K562 (cell line): ENCODE data around the gene ATP9B. TPM values are rescaled to one million over a fixed set of nuclear protein-coding genes. Genes with fewer than 3 reads are reported as not detected.

Experiments used
- ATAC-seq: fragments of 200-7000 bp; cut with Tn5 transposase; 3 replicates; pipeline ENCODE4 v1.9.1; 2020; ENCODE audit warnings: moderate library complexity
- BruUV-seq: library from RNA; stranded (reverse); fragments of 400-500 nt; replicated peaks from 2 replicates; lab custom pipeline; 2021; lab: Mats Ljungman, UMichigan
- CTCF ChIA-PET: fragments of 300-600 bp; formaldehyde crosslinking; extraction: SDS; loops from one replicate; lab custom pipeline; 2021; ENCODE audit warnings: low intra/inter-chr PET ratio; lab: Yijun Ruan, JAX
- POLR2A ChIA-PET: fragments of 300-600, 350-650 bp; sonication (Branson Sonifier 250); formaldehyde crosslinking; extraction: SDS; loops from one replicate; lab custom pipeline; 2021; ENCODE audit warnings: antibody characterized with exemption, inconsistent platforms; lab: Yijun Ruan, JAX
- DNase-seq, 4 experiments: peaks; one replicate each; pipeline versions ENCODE4 v3.0.0 to v3.0.0-alpha.2; 2011 to 2018; ENCODE audit warnings: low spot score in 3 of 4, mixed read lengths in 3 of 4; ENCODE audit errors: extremely low read depth in 1 of 4
- FAIRE-seq: peaks from 2 replicates; lab custom pipeline; 2011; peaks lifted over from hg19 to GRCh38; lab: Jason Lieb, UNC
- H2AFZ ChIP-seq: 2 replicates; pipeline ENCODE4 v1.6.0; 2011; ENCODE audit warnings: low read depth, low read length, control low read depth, inconsistent platforms
- H3K27ac ChIP-seq: fragments of 200-600 bp; 3 replicates; pipeline ENCODE4 v1.8.0; 2011; ENCODE audit warnings: low read depth, mild to moderate bottlenecking, control low read depth, inconsistent platforms, low read length, moderate library complexity, mixed read lengths; ENCODE audit errors: extremely low read depth
- H3K27me3 ChIP-seq, 2 experiments: fragments of 300-600 bp in 1 of 2; 2 replicates in 1 of 2; 3 replicates in 1 of 2; pipeline versions ENCODE4 v1.6.0 to v1.8.0; 2011; ENCODE audit warnings: inconsistent platforms in 2 of 2, low read length in 2 of 2, mild to moderate bottlenecking in 1 of 2, mixed read lengths in 1 of 2, moderate library complexity in 1 of 2; ENCODE audit not compliant: control insufficient read depth in 2 of 2, insufficient read depth in 2 of 2
- H3K36me3 ChIP-seq: fragments of 300-600 bp; 3 replicates; pipeline ENCODE4 v1.8.0; 2011; ENCODE audit warnings: mild to moderate bottlenecking, low read length, inconsistent platforms; ENCODE audit not compliant: control insufficient read depth, insufficient read depth
- H3K4me1 ChIP-seq, 2 experiments: fragments of 200-600 bp in 1 of 2; replicated peaks in 1 of 2; 2 replicates in 1 of 2; 3 replicates in 1 of 2; pipeline versions ENCODE4 v1.5.1 to v1.8.0; 2011; ENCODE audit warnings: inconsistent platforms in 2 of 2, low read length in 2 of 2, mild to moderate bottlenecking in 1 of 2, mixed read lengths in 1 of 2, moderate library complexity in 1 of 2; ENCODE audit not compliant: control insufficient read depth in 2 of 2, insufficient read depth in 2 of 2
- H3K4me2 ChIP-seq: 2 replicates; pipeline ENCODE4 v1.6.1; 2011; ENCODE audit warnings: low read length, control low read depth, inconsistent platforms, mixed read lengths; ENCODE audit not compliant: insufficient read depth
- H3K4me3 ChIP-seq: fragments of 200-600 bp; sonication (generic), shearing (Covaris generic); 2 replicates; pipeline ENCODE4 v1.5.1; 2016; ENCODE audit warnings: control low read depth, inconsistent platforms
- H3K79me2 ChIP-seq: fragments of 200-600 bp; 3 replicates; pipeline ENCODE4 v1.8.0; 2011; ENCODE audit warnings: low read length, inconsistent platforms; ENCODE audit not compliant: control insufficient read depth, insufficient read depth
- H3K9ac ChIP-seq, 2 experiments: 2 replicates each; pipeline versions ENCODE4 v1.6.0 to v1.6.1; 2011; ENCODE audit warnings: low read depth in 2 of 2, low read length in 2 of 2, control low read depth in 1 of 2, inconsistent platforms in 1 of 2, mild to moderate bottlenecking in 1 of 2, mixed read lengths in 1 of 2; ENCODE audit not compliant: insufficient read depth in 1 of 2
- H3K9me1 ChIP-seq: one replicate; pipeline ENCODE4 v1.6.0; 2011; ENCODE audit warnings: inconsistent platforms, mild to moderate bottlenecking, low read length, moderate library complexity; ENCODE audit not compliant: control insufficient read depth, insufficient read depth
- H3K9me3 ChIP-seq: replicated peaks from 2 replicates; pipeline ENCODE4 v1.5.1; 2011; ENCODE audit warnings: low read depth, low read length, inconsistent platforms; ENCODE audit not compliant: control insufficient read depth, insufficient read depth
- H4K20me1 ChIP-seq: replicated peaks from 2 replicates; pipeline ENCODE4 v1.6.1; 2011; ENCODE audit warnings: low read length, inconsistent platforms, mixed read lengths; ENCODE audit not compliant: control insufficient read depth, insufficient read depth
- CHD1 ChIP-seq: fragments of 200-600 bp; sonication (generic); IDR thresholded peaks from one replicate; pipeline ENCODE4 v1.6.1; 2012; ENCODE audit warnings: mild to moderate bottlenecking, moderate library complexity, low read length, inconsistent platforms
- CHD4 ChIP-seq: fragments of 200-600 bp; sonication (generic); IDR thresholded peaks from 3 replicates; pipeline ENCODE4 v1.6.1; 2012; ENCODE audit warnings: low read depth, mild to moderate bottlenecking, mixed read lengths, low read length, inconsistent platforms; ENCODE audit not compliant: insufficient read depth, insufficient replicate concordance, poor library complexity, severe bottlenecking
- FOXK2 ChIP-seq, 2 experiments: fragments of 450-650 bp; IDR thresholded peaks in 1 of 2; conservative IDR thresholded peaks in 1 of 2; 2 replicates each; pipeline ENCODE4 v1.6.1; 2016; ENCODE audit warnings: low read depth in 2 of 2, mild to moderate bottlenecking in 1 of 2
- HINFP ChIP-seq: fragments of 450-650 bp; conservative IDR thresholded peaks from 2 replicates; pipeline ENCODE4 v1.6.1; 2016; ENCODE audit warnings: missing genetic modification characterization, low read depth, mild to moderate bottlenecking, control low read depth, missing compliant biosample characterization
- KHSRP ChIP-seq: fragments of 450-650 bp; IDR thresholded peaks from 2 replicates; pipeline ENCODE4 v1.6.1; 2017
- MAFF ChIP-seq: IDR thresholded peaks from 2 replicates; pipeline ENCODE4 v1.6.1; 2012; ENCODE audit warnings: low read length, improper control_type of control experiment
- NELFE ChIP-seq: IDR thresholded peaks from 2 replicates; pipeline ENCODE4 v1.6.1; 2011; ENCODE audit warnings: mild to moderate bottlenecking; ENCODE audit not compliant: insufficient read depth, insufficient read length
- NFATC3 ChIP-seq: fragments of 450-650 bp; IDR thresholded peaks from 2 replicates; pipeline ENCODE4 v1.6.1; 2017; ENCODE audit warnings: mild to moderate bottlenecking
- NFXL1 ChIP-seq: fragments of 450-650 bp; formaldehyde crosslinking; IDR thresholded peaks from 2 replicates; pipeline ENCODE4 v1.4.0; 2021; ENCODE audit warnings: mild to moderate bottlenecking
- SIRT6 ChIP-seq: IDR thresholded peaks from one replicate; pipeline ENCODE4 v1.6.1; 2012; ENCODE audit warnings: low read depth, mild to moderate bottlenecking, control low read depth, inconsistent platforms, low read length, moderate library complexity
- SMAD2 ChIP-seq: fragments of 150-350 bp; IDR thresholded peaks from 2 replicates; pipeline ENCODE4 v1.6.1; 2014; ENCODE audit warnings: low read depth, mild to moderate bottlenecking, low read length
- ZNF655 ChIP-seq: fragments of 250-450 bp; sonication (Bioruptor Pico); IDR thresholded peaks from 2 replicates; pipeline ENCODE4 v1.5.0; 2021
- WGBS: fragments of 100-300 bp; shearing (Covaris generic); methylation state at CpG from one replicate; pipeline ENCODE4 v1.1.6; 2016; ENCODE audit warnings: low coverage, mixed read lengths; ENCODE audit not compliant: insufficient coverage; ENCODE audit errors: missing lambda C conversion rate; 5-methylcytosine and 5-hydroxymethylcytosine counted together
- in situ Hi-C: fragments of 300-500 bp; cut with MboI; formaldehyde crosslinking; loops from 4 replicates; pipeline ENCODE4 v1.15.0; 2018; ENCODE audit warnings: inconsistent platforms, mixed read lengths
- intact Hi-C: fragments of 100-400 bp; cut with micrococcal nuclease; formaldehyde crosslinking; loops from 2 replicates; pipeline ENCODE4 v1.14.2; 2022
- polyA plus RNA-seq, 8 experiments: library from polyadenylated mRNA; depleted of rRNA in 4 of 8; stranded (reverse) in 5 of 8; unstranded in 3 of 8; fragments of >200 nt; fragmentation: Nextera tagmentation in 2 of 8; fragmentation: Illumina TruSeq in 1 of 8; extraction: Ambion mirVana in 2 of 8; extraction: Trizol in 1 of 8; gene quantifications; 2 replicates each; pipeline versions ENCODE4 v1.2.1 to v1.2.3, GENCODE V29; 2011 to 2014; ENCODE audit warnings: inconsistent platforms in 1 of 8, missing spikeins in 1 of 8
- total RNA-seq, 7 experiments: library from RNA; depleted of rRNA in 6 of 7; stranded (reverse); fragments of >200 nt in 6 of 7; fragmentation: Illumina TruSeq in 2 of 7; extraction: Trizol in 2 of 7; gene quantifications; 2 replicates each; pipeline versions ENCODE4 v1.2.1 to v1.2.3, GENCODE V29; 2011 to 2021; ENCODE audit warnings: low replicate concordance in 1 of 7
- TF ChIP-seq, protein P1 (sequence below): fragments of 450-650 bp; formaldehyde crosslinking; IDR thresholded peaks from 2 replicates; pipeline ENCODE4 v1.4.0; 2020; ENCODE audit warnings: mild to moderate bottlenecking

The ATP9B gene
- total and polyA plus RNA-seq, 9 of the 15 experiments (the other 6 are each of a cell fraction or from before 2014, with no cell fraction given): 0.66 to 13.2 (median 7.9) TPM

DNA sequence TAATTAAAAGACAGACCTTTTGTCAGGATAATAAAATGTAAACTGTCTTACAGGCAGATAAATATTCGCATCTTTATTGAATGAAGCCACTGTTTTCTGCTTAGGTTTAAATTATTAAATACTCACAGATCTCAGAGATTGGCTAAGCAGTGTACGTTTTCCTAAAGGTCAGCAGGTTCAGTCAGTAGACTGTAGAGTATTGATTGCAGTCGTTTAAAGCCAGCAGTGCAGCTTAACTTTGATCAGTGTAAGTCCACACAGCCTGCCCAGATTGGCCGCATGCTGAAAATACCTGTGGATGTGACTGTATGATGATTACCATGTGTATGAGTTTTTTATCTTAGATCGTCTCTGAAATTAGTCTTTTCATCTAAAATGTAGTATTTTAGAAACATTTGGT lies 42.3 kb downstream of the ATP9B start:
- TF ChIP-seq SMAD2 (no peak), ZNF655 (CRISPR knock-in tag) (no peak), CHD4 (no peak), NELFE (no peak), SIRT6 (no peak), NFXL1 (CRISPR knock-in tag) (no peak), FOXK2 (conservative IDR thresholded peaks at IDR 0.05 in 1 of 2, IDR thresholded peaks at IDR 0.05 in 1 of 2; ENCODE audit: low read depth in 2 of 2) (no peak), CHD1 (no peak), KHSRP (no peak), HINFP (no peak), MAFF (no peak), NFATC3 (no peak)
- TF ChIP-seq, protein P1, sequence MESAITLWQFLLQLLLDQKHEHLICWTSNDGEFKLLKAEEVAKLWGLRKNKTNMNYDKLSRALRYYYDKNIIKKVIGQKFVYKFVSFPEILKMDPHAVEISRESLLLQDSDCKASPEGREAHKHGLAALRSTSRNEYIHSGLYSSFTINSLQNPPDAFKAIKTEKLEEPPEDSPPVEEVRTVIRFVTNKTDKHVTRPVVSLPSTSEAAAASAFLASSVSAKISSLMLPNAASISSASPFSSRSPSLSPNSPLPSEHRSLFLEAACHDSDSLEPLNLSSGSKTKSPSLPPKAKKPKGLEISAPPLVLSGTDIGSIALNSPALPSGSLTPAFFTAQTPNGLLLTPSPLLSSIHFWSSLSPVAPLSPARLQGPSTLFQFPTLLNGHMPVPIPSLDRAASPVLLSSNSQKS (CRISPR knock-in tag): no peak
- Histone ChIP-seq H2AFZ (no peak overlapping the region), H4K20me1 (peaks cover 5% of the 10 kb centered on the region; the same call in 1 of the 2 replicates), H3K9me3 (no peaks in the 10 kb centered on the region), H3K9me1 (no peaks in the 10 kb centered on the region), H3K79me2 (no peaks in the 10 kb centered on the region; the same call in 1 of the 3 replicates), H3K27ac (no peak overlapping the region), H3K36me3 (peaks cover 7% of the 10 kb centered on the region; the same call in 1 of the 3 replicates), H3K27me3 (no peaks in the 10 kb centered on the region), H3K9ac (no peak overlapping the region), H3K4me1 (no peaks in the 10 kb centered on the region; a peak in 3 of 5 replicates), H3K4me2 (no peak overlapping the region), H3K4me3 (no peak overlapping the region)
- in situ Hi-C loops (no loop called here), intact Hi-C loops (no loop called here)
- FAIRE-seq (no peak), DNase-seq (no peak), ATAC-seq (no peak)
- no TSS peak for BruUV-seq
- ChIA-PET POLR2A (no interaction called here), CTCF (no interaction called here)
- 64% methylated on average over 5 of the region's 5 CpGs for WGBS
